K562 (cell line): Measurements from ENCODE around the gene ASF1B. TPM values are rescaled to one million over a fixed set of nuclear protein-coding genes. Genes with fewer than 3 reads are reported as not detected.

ENCODE experiments used
- CBX2 ChIP-seq: fragments of 200-600 bp; sonication (generic); IDR thresholded peaks from one replicate; pipeline ENCODE4 v1.6.1; 2012; ENCODE audit warnings: mild to moderate bottlenecking, low read length, inconsistent platforms; ENCODE audit not compliant: insufficient read depth, poor library complexity, severe bottlenecking
- HDGF ChIP-seq: fragments of 450-650 bp; IDR thresholded peaks from 2 replicates; pipeline ENCODE4 v1.6.1; 2016
- HMGXB4 ChIP-seq: sonication (generic); formaldehyde crosslinking; IDR thresholded peaks from 2 replicates; pipeline ENCODE4 v1.8.1; 2023; ENCODE audit warnings: mild to moderate bottlenecking, missing genetic modification reagents
- NFE2 ChIP-seq: IDR thresholded peaks from 2 replicates; pipeline ENCODE4 v1.6.1; 2014; ENCODE audit warnings: antibody characterized with exemption, low read depth
- TEAD1 ChIP-seq, 2 experiments: fragments of 450-650 bp in 1 of 2; sonication (generic) in 1 of 2; formaldehyde crosslinking; IDR thresholded peaks; 2 replicates each; pipeline versions ENCODE4 v1.4.0 to v1.8.0; 2020 to 2022; ENCODE audit warnings: mild to moderate bottlenecking in 2 of 2, missing genetic modification reagents in 1 of 2
- TEAD2 ChIP-seq: fragments of 450-650 bp; IDR thresholded peaks from 2 replicates; pipeline ENCODE4 v1.6.1; 2016; ENCODE audit warnings: missing genetic modification characterization, control low read depth, missing compliant biosample characterization
- ZBTB40 ChIP-seq, 2 experiments: fragments of 450-650 bp in 1 of 2; sonication (generic) in 1 of 2; formaldehyde crosslinking in 1 of 2; IDR thresholded peaks; 2 replicates each; pipeline versions ENCODE4 v1.7.1 to v1.9.0; 2016 to 2022; ENCODE audit warnings: inconsistent platforms in 1 of 2, mild to moderate bottlenecking in 1 of 2, missing genetic modification reagents in 1 of 2
- ZNF212 ChIP-seq: fragments of 450-650 bp; formaldehyde crosslinking; IDR thresholded peaks from 2 replicates; pipeline ENCODE4 v1.4.0; 2020; ENCODE audit warnings: mild to moderate bottlenecking
- polyA plus RNA-seq, 8 experiments: library from polyadenylated mRNA; depleted of rRNA in 4 of 8; stranded (reverse) in 5 of 8; unstranded in 3 of 8; fragments of >200 nt; fragmentation: Nextera tagmentation in 2 of 8; fragmentation: Illumina TruSeq in 1 of 8; extraction: Ambion mirVana in 2 of 8; extraction: Trizol in 1 of 8; gene quantifications; 2 replicates each; pipeline versions ENCODE4 v1.2.1 to v1.2.3, GENCODE V29; 2011 to 2014; ENCODE audit warnings: inconsistent platforms in 1 of 8, missing spikeins in 1 of 8
- total RNA-seq, 7 experiments: library from RNA; depleted of rRNA in 6 of 7; stranded (reverse); fragments of >200 nt in 6 of 7; fragmentation: Illumina TruSeq in 2 of 7; extraction: Trizol in 2 of 7; gene quantifications; 2 replicates each; pipeline versions ENCODE4 v1.2.1 to v1.2.3, GENCODE V29; 2011 to 2021; ENCODE audit warnings: low replicate concordance in 1 of 7
- TF ChIP-seq, protein P1 (sequence below), 3 experiments: IDR thresholded peaks in 2 of 3; conservative IDR thresholded peaks in 1 of 3; 2 replicates each; pipeline ENCODE4 v1.5.1; 2011 to 2012; ENCODE audit warnings: low read length in 3 of 3, mild to moderate bottlenecking in 3 of 3, control low read depth in 2 of 3, improper control_type of control experiment in 1 of 3, inconsistent platforms in 1 of 3, low read depth in 1 of 3, mixed read lengths in 1 of 3, moderate library complexity in 1 of 3; ENCODE audit not compliant: insufficient read depth in 2 of 3
- TF ChIP-seq, protein P2 (sequence below): fragments of 450-650 bp; formaldehyde crosslinking; IDR thresholded peaks from 2 replicates; pipeline ENCODE4 v1.4.0; 2020; ENCODE audit warnings: mild to moderate bottlenecking, moderate library complexity

The ASF1B gene
- total and polyA plus RNA-seq, 9 of the 15 experiments (the other 6 are each of a cell fraction or from before 2014, with no cell fraction given), result 6.0 to 69.4 (median 53.3) TPM

GRCh38 chr19:14113762-14114414 is 22.5 kb downstream of the ASF1B start (continued):
- TF ChIP-seq ZBTB40 (IDR thresholded peaks at IDR 0.05) (no peak), ZBTB40 (CRISPR knock-in tag; IDR thresholded peaks at IDR 0.05) (no peak), ZNF212 (CRISPR knock-in tag) (no peak), HMGXB4 (CRISPR knock-in tag) (0 out of 2 replicates have a peak, but pooled peaks have one; percentile 52), CBX2 (no peak), TEAD2 (tag) (no peak), TEAD1 (CRISPR knock-in tag; IDR thresholded peaks at IDR 0.05) (no peak), HDGF (no peak), NFE2 (no peak)
- TF ChIP-seq, protein P1, sequence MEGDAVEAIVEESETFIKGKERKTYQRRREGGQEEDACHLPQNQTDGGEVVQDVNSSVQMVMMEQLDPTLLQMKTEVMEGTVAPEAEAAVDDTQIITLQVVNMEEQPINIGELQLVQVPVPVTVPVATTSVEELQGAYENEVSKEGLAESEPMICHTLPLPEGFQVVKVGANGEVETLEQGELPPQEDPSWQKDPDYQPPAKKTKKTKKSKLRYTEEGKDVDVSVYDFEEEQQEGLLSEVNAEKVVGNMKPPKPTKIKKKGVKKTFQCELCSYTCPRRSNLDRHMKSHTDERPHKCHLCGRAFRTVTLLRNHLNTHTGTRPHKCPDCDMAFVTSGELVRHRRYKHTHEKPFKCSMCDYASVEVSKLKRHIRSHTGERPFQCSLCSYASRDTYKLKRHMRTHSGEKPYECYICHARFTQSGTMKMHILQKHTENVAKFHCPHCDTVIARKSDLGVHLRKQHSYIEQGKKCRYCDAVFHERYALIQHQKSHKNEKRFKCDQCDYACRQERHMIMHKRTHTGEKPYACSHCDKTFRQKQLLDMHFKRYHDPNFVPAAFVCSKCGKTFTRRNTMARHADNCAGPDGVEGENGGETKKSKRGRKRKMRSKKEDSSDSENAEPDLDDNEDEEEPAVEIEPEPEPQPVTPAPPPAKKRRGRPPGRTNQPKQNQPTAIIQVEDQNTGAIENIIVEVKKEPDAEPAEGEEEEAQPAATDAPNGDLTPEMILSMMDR (IDR thresholded peaks at IDR 0.05 in 2 of 3, conservative IDR thresholded peaks at IDR 0.05 in 1 of 3; ENCODE audit: insufficient read depth in 2 of 3, low read depth in 1 of 3, low read length in 3 of 3), result peak; percentile 94 to 97 (median 95)
- TF ChIP-seq, protein P2, sequence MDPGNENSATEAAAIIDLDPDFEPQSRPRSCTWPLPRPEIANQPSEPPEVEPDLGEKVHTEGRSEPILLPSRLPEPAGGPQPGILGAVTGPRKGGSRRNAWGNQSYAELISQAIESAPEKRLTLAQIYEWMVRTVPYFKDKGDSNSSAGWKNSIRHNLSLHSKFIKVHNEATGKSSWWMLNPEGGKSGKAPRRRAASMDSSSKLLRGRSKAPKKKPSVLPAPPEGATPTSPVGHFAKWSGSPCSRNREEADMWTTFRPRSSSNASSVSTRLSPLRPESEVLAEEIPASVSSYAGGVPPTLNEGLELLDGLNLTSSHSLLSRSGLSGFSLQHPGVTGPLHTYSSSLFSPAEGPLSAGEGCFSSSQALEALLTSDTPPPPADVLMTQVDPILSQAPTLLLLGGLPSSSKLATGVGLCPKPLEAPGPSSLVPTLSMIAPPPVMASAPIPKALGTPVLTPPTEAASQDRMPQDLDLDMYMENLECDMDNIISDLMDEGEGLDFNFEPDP (CRISPR knock-in tag), result no peak
